Mesothelial cell of epicardium (in vitro differentiated cells): ENCODE data around the gene CLEC7A. TPM values are rescaled to one million over a fixed set of nuclear protein-coding genes. Genes with fewer than 3 reads are reported as not detected.
A peak's percentile ranks its signal among the peaks of the same experiment; 100 is the strongest.

Source experiments
- DNase-seq, 2 experiments: peaks; one replicate each; pipeline ENCODE4 v3.0.0; 2021; ENCODE audit warnings: low spot score in 2 of 2; ENCODE audit not compliant: unreplicated experiment in 2 of 2
- H3K27ac Mint-ChIP-seq: 2 replicates; pipeline ENCODE4 v1.8.0; 2021; ENCODE audit warnings: mixed read lengths
- H3K27me3 Mint-ChIP-seq: 2 replicates; pipeline ENCODE4 v1.8.0; 2021; ENCODE audit warnings: low read depth, mixed read lengths
- H3K36me3 Mint-ChIP-seq: 2 replicates; pipeline ENCODE4 v1.8.0; 2021; ENCODE audit warnings: mixed read lengths
- H3K4me1 Mint-ChIP-seq: 2 replicates; pipeline ENCODE4 v1.8.0; 2021; ENCODE audit warnings: mixed read lengths
- H3K4me3 Mint-ChIP-seq: 2 replicates; pipeline ENCODE4 v1.8.0; 2021; ENCODE audit warnings: mild to moderate bottlenecking, moderate library complexity, mixed read lengths
- H3K9me3 Mint-ChIP-seq: 2 replicates; pipeline ENCODE4 v1.8.0; 2021; ENCODE audit warnings: mixed read lengths
- CTCF ChIP-seq: fragments of 200-600 bp; sonication (generic); IDR thresholded peaks from one replicate; pipeline ENCODE4 v1.5.0; 2021; ENCODE audit warnings: antibody characterized with exemption; ENCODE audit not compliant: unreplicated experiment
- total RNA-seq: library from RNA; stranded (reverse); gene quantifications from 3 replicates; pipeline ENCODE4 v1.2.1, GENCODE V29; 2021

CLEC7A gene
- total RNA-seq, 1 donor from 2014 or later, result not detected

- DNase-seq, result no peak
- Mint-ChIP-seq H3K4me3 (peak overlapping the region; percentile 87), H3K4me1 (peaks cover 13% of the 10 kb centered on the region), H3K36me3 (no peaks in the 10 kb centered on the region), H3K27me3 (no peaks in the 10 kb centered on the region), H3K27ac (peak overlapping the region; percentile 93), H3K9me3 (peaks cover 7% of the 10 kb centered on the region)
- no peak for TF ChIP-seq CTCF
Observed at GRCh38 chr12:10154145-10154496, 24.1 kb upstream of the CLEC7A start.

- Mint-ChIP-seq H3K9me3 (peaks cover 10% of the 10 kb centered on the region), H3K27me3 (no peaks in the 10 kb centered on the region), H3K4me1 (peaks cover 10% of the 10 kb centered on the region), H3K4me3 (peak overlapping the region; percentile 87), H3K27ac (peak overlapping the region; percentile 93), H3K36me3 (no peaks in the 10 kb centered on the region)
- DNase-seq, result peak; percentile 41 to 78
- peak; percentile 98 for TF ChIP-seq CTCF
Observed at GRCh38 chr12:10153271-10154144, 23.5 kb upstream of the CLEC7A start.

GRCh38 chr12:10151621-10152020 lies 21.6 kb upstream of the CLEC7A start:
- peaks cover 13% of the 10 kb centered on the region for H3K9me3 Mint-ChIP-seq
- H3K27me3 Mint-ChIP-seq, result no peaks in the 10 kb centered on the region
- no peak overlapping the region for H3K4me3 Mint-ChIP-seq
- TF ChIP-seq CTCF, result no peak
- H3K27ac Mint-ChIP-seq, result no peak overlapping the region
- no peaks in the 10 kb centered on the region for H3K36me3 Mint-ChIP-seq
- peaks cover 10% of the 10 kb centered on the region for H3K4me1 Mint-ChIP-seq
- DNase-seq, result no peak

GRCh38 chr12:10147714-10148403 lies 17.9 kb upstream of the CLEC7A start:
- no peaks in the 10 kb centered on the region for H3K27me3 Mint-ChIP-seq
- TF ChIP-seq CTCF, result no peak
- no peak for DNase-seq
- peaks cover under 1% of the 10 kb centered on the region for H3K4me1 Mint-ChIP-seq
- H3K4me3 Mint-ChIP-seq, result no peak overlapping the region
- peaks cover 13% of the 10 kb centered on the region for H3K9me3 Mint-ChIP-seq
- no peaks in the 10 kb centered on the region for H3K36me3 Mint-ChIP-seq
- H3K27ac Mint-ChIP-seq, result no peak overlapping the region

GRCh38 chr12:10142976-10143589 lies 13.1 kb upstream of the CLEC7A start:
- H3K27me3 Mint-ChIP-seq, result no peaks in the 10 kb centered on the region
- DNase-seq, result no peak
- no peak overlapping the region for H3K27ac Mint-ChIP-seq
- no peak overlapping the region for H3K4me3 Mint-ChIP-seq
- no peaks in the 10 kb centered on the region for H3K36me3 Mint-ChIP-seq
- TF ChIP-seq CTCF, result no peak
- H3K4me1 Mint-ChIP-seq, result peaks cover 1% of the 10 kb centered on the region
- H3K9me3 Mint-ChIP-seq, result peaks cover 5% of the 10 kb centered on the region
